BJ (cell line): ENCODE measurements around the gene TFAP2A. TPM values are rescaled to one million over a fixed set of nuclear protein-coding genes. Genes with fewer than 3 reads are reported as not detected.

ENCODE experiments used
- CTCF ChIA-PET: fragments of 350-600 bp; formaldehyde crosslinking; extraction: SDS; loops from one replicate; lab custom pipeline; 2021; ENCODE audit warnings: antibody characterized with exemption, inconsistent platforms; lab: Yijun Ruan, JAX
- POLR2A ChIA-PET: fragments of 300-600 bp; sonication (Branson Sonifier 250); formaldehyde crosslinking; extraction: SDS; loops from one replicate; lab custom pipeline; 2021; ENCODE audit warnings: antibody characterized with exemption; lab: Charles Lee
- DNase-seq: peaks from one replicate; pipeline ENCODE4 v3.0.0-alpha.2; 2011; ENCODE audit warnings: low read depth
- H3K27me3 ChIP-seq: 2 replicates; pipeline ENCODE4 v1.6.0; 2011; ENCODE audit warnings: low read length; ENCODE audit not compliant: control insufficient read depth, insufficient read depth
- H3K36me3 ChIP-seq: 2 replicates; pipeline ENCODE4 v1.5.1; 2011; ENCODE audit warnings: low read length; ENCODE audit not compliant: control insufficient read depth, insufficient read depth
- H3K4me3 ChIP-seq: 2 replicates; pipeline ENCODE4 v1.5.1; 2011; ENCODE audit warnings: low read depth, mild to moderate bottlenecking, control low read depth, low read length
- polyA plus RNA-seq: library from polyadenylated mRNA; depleted of rRNA; stranded (reverse); fragments of >200 nt; gene quantifications from 2 replicates; pipeline ENCODE4 v1.2.3, GENCODE V29; 2011
- TF ChIP-seq, protein P1 (sequence below): IDR thresholded peaks from 2 replicates; pipeline ENCODE4 v1.5.1; 2011; ENCODE audit warnings: low read depth, mild to moderate bottlenecking, control low read depth, inconsistent platforms, low read length, moderate library complexity; ENCODE audit not compliant: insufficient read depth

Gene TFAP2A
- polyA plus RNA-seq, 1 experiment, result 14.0 TPM

DNA sequence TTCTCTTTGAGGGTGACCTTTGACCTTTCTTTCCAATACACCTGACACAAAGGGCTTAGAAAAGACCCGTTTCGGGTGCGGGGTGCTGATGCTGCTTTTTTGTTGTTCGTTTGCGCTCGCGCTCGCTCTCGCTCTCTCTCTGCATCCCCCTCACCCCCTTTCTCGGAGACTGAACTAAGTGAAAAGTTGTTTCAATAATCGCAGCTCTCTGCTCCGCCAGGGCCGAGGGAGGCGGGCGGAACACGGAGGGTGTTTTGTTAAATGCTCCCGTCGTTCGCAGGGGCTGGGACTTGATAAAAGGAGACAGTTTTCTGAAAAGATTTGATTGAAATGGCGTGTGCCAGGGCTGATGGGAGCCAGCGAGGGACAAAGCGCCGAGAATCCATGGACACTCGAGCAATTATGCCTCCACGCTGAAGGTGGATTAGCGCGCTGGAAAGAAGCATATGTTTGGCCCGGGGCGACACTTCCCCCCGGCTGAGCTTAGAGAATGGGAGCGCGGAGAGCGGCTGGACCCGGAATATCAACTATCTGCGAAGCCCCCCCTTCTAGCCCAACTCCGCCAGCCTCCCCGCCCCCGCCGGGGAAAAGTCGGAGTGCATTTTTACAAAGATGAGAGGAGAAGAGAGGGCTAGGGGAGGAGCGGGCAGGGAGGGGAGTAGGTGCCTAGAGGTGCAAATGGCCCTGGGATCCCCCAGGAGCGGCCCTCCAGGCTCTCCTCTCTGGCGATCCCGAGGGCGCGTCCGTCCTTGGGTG is 25.0 kb downstream of the TFAP2A start:
- Histone ChIP-seq H3K36me3 (no peaks in the 10 kb centered on the region), H3K4me3 (no peak overlapping the region), H3K27me3 (no peaks in the 10 kb centered on the region)
- TF ChIP-seq, protein P1, sequence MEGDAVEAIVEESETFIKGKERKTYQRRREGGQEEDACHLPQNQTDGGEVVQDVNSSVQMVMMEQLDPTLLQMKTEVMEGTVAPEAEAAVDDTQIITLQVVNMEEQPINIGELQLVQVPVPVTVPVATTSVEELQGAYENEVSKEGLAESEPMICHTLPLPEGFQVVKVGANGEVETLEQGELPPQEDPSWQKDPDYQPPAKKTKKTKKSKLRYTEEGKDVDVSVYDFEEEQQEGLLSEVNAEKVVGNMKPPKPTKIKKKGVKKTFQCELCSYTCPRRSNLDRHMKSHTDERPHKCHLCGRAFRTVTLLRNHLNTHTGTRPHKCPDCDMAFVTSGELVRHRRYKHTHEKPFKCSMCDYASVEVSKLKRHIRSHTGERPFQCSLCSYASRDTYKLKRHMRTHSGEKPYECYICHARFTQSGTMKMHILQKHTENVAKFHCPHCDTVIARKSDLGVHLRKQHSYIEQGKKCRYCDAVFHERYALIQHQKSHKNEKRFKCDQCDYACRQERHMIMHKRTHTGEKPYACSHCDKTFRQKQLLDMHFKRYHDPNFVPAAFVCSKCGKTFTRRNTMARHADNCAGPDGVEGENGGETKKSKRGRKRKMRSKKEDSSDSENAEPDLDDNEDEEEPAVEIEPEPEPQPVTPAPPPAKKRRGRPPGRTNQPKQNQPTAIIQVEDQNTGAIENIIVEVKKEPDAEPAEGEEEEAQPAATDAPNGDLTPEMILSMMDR, result no peak
- no peak for DNase-seq
- ChIA-PET POLR2A (no interaction called here), CTCF (no interaction called here)

DNA sequence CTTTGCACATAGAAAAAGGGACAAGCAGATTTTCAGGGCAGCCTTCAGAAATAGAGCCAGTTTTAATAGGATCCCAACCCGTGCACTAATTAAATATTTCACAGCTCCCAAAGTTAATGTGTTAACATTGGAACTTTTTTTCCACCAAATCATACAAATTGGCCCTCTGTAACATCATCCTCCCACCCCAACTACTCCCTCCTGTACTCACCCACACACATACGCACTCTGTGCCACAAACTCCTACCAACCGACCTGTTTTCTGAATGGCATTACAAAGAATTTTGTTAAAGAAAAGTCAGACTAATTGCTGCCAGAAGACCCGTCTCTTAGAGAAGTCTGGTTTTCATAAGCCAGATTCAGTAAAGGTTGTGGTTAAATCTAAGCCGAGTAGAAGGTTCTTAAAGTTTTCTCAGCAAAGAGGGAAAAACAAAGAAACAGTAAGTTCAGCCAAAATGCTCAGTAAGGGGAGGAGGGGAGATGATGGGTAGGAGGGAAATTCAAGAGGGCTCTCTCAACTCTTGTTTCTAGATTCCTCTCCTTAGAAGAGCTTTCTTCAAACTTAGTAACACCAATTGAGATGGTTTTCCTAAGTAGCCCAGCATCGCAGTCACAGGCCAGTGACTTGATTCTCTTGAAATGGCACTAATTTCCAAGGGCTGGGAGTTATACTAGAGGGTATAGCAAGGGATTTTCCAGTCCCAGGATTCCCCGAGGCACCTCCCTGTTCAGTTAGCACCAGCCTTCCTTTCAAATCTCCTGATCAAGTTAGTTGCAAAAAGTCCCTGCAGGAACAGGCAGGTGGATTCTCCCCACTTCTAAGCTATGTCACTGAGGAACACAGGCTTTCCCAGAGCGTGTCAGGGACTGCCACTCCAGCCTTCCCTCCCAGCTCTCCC is 27.9 kb downstream of the TFAP2A start:
- no peak for DNase-seq
- POLR2A ChIA-PET, result interaction anchor here (0.8 kb wide), 1 partner anchor 182 kb away, joined by 3 read pairs; no protein-coding TSS in a partner anchor
- H3K36me3 ChIP-seq, result no peaks in the 10 kb centered on the region
- TF ChIP-seq, protein P1, result no peak
- no peaks in the 10 kb centered on the region for H3K27me3 ChIP-seq
- CTCF ChIA-PET, result interaction anchor here (1.1 to 1.6 kb wide), 2 partner anchors 27 to 42 kb away, joined by 3 read pairs; no protein-coding TSS in a partner anchor
- H3K4me3 ChIP-seq, result no peak overlapping the region

DNA sequence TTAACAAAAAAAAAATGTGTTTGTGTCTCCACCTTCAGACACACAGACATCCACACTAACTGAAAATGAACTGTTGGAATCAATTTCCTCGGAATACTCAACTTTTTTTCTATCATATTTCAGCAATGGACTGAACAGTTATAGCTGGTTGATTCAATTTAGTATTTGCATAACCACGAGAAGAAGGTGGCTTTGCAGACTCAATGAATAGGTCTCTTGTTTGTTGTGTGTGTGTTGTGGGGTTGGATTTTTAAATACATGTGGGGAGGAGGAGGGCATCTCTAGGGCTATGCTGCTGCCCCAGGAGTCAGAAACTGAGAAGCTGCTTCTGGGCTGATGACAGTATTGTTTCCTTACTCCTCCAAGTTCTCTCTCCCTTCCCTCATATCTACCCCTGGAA is 28.7 kb downstream of the TFAP2A start:
- CTCF ChIA-PET, result interaction anchor here (1.1 to 1.6 kb wide), 2 partner anchors 28 to 43 kb away, joined by 3 read pairs; no protein-coding TSS in a partner anchor
- POLR2A ChIA-PET, result no interaction called here
- DNase-seq, result no peak
- no peaks in the 10 kb centered on the region for H3K36me3 ChIP-seq
- TF ChIP-seq, protein P1, result no peak
- H3K4me3 ChIP-seq, result no peak overlapping the region
- H3K27me3 ChIP-seq, result no peaks in the 10 kb centered on the region

DNA sequence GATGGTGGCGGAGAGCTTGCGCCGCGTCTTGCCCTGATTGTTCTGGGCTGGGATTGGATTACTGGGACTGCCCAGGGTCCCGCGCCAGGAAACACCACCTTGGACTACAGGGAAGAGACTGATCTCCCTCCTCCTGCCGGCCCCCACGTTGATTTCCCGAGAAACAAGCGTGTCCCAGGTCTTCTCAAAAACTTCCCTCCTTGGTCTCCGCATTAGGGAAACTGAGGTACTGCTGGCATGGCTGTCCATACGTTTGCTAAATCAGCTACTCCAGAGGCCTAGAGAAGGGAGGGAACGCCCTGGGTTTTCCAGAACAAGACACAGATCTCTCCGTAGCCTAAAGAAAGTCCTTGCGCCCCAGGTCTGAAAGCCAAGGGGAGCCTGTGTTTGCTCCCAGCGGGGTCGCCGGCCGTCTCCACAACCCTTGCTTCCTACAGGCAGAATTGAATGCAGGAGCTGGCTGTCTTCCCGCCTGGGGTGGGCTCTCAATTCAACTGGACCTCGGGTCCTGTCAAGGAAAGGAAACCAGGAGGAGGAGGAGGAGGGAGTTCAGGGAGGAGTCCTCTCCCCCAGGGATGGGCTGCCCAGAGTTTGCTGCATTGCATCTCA is 29.2 kb downstream of the TFAP2A start:
- CTCF ChIA-PET, result interaction anchor here (0.5 to 1.6 kb wide), 3 partner anchors 29 to 69 kb away, joined by 3 read pairs; no protein-coding TSS in a partner anchor
- H3K36me3 ChIP-seq, result no peaks in the 10 kb centered on the region
- no peak for DNase-seq
- POLR2A ChIA-PET, result no interaction called here
- no peak overlapping the region for H3K4me3 ChIP-seq
- TF ChIP-seq, protein P1, result no peak
- no peaks in the 10 kb centered on the region for H3K27me3 ChIP-seq
